Transverse colon (tissue), 4 donors: ENCODE measurements around the gene RET.

Experiments used
- CTCF ChIP-seq, 5 experiments: fragments of 200-600 bp in 3 of 5; fragments of 450-650 bp in 2 of 5; sonication (generic) in 3 of 5; IDR thresholded peaks; 1 replicate in 2 of 5; 2 replicates in 3 of 5; pipeline ENCODE4 v1.5.1; 2016 to 2017; ENCODE audit warnings: antibody characterized with exemption in 5 of 5, inconsistent platforms in 3 of 5, mild to moderate bottlenecking in 2 of 5, moderate library complexity in 1 of 5
- POLR2A ChIP-seq: fragments of 450-650 bp; IDR thresholded peaks from one replicate; pipeline ENCODE4 v1.6.1; 2016; ENCODE audit warnings: antibody characterized with exemption, mild to moderate bottlenecking, moderate library complexity
- POLR2AphosphoS5 ChIP-seq, 3 donors: sonication (generic); formaldehyde crosslinking; IDR thresholded peaks; one replicate each; pipeline ENCODE4 v1.6.1; 2016; ENCODE audit warnings: antibody characterized with exemption in 3 of 3

GRCh38 chr10:43067391-43068135, 9.3 kb upstream of the RET start:
- TF ChIP-seq CTCF (IDR thresholded peaks at IDR 0.05) (no peak), POLR2AphosphoS5 (IDR thresholded peaks at IDR 0.05) (no peak), POLR2A (no peak)
